ENCODE results near the gene KLHL26.

Gene KLHL26

GRCh38 chr19:18697680-18698079, 60.9 kb downstream of the KLHL26 start:
- no peak for DNase-seq

GRCh38 chr19:18698321-18699167, 61.7 kb downstream of the KLHL26 start:
- no peak for DNase-seq

- DNase-seq = no peak
Observed at GRCh38 chr19:18699403-18700054, 62.7 kb downstream of the KLHL26 start.

GRCh38 chr19:18700501-18701249, 63.8 kb downstream of the KLHL26 start:
- peak; percentile 57 to 63 for DNase-seq

GRCh38 chr19:18701250-18701608, 64.4 kb downstream of the KLHL26 start:
- DNase-seq = no peak

DNA sequence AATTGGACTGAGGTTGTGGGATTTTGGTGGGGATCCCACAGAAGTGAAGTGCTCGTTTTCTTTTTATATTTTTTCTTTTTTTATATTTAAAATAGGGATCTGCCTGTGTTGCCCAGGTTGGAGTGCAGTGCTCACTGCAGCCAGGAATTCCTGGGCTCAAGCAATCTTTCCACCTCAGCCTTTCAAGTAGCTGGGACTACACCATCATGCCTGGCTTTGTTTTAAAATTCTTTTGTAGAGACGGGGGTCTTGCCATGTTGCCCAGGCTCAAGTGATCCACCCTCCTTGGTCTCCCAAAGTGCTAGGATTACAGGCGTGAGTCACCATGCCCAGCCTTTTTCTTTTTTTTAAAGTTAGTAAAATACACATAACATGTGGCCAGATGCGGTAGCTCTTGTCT, 67.2 kb downstream of the KLHL26 start:
- DNase-seq = no peak

GRCh38 chr19:18704971-18705370, 68.1 kb downstream of the KLHL26 start:
- DNase-seq = no peak

DNA sequence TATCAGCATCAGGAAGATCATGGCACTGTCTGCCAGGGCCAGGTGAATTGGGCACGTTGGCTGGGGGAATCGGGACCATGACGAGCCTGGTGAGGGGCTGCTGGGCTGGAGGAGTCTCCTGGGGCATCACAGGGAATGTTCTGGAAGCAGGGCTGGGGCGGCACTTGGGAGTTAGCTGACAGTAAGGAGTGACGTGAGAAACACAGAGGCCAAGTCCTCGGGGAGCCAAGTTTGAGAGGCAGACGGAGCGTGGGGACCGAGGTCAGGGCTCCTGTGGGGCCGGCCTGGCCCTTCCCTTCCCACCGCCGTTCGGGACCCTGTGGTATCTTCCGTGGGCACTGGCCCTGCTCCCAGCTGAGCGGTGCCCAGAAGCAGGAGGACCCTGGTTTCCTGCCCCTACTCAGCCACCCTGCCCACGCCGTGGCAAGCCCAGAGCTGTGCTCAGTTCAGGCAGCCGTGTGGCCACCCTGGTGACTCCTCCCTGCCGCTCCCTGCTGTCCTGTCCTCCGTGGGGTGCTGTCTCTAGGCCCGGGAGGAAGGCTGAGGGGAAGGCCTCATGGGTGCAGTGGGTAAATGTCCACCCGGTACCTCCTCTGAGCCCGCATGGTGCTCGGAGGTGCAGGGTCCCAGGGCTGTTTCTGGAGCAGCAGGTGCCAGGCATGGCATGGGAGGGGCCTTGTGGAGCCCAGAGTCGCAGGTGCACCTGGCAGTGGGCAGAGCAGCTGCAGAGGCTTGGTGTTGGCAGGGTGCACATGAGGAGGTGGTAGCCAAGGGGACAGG, 71.8 kb downstream of the KLHL26 start:
- no peak for DNase-seq

DNA sequence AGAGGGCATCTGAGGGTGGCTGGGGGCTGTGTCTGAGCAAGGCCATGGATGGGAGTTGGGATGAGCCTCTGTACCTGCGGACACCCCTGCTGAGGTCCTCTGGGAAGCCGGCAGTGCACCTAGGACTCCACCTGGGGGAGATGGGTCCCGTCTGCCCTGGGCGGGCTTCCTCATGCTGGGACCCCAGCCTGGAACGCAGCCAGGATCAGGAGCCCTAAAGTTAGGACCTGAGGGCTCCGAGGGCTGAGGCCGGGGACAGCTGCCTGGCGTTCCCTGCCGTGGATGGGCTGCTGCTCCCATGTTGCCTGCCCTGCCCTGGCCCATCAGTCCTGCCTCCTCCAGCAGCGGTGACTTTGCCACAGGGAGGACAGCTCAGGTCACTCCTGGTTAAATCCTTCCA, 72.7 kb downstream of the KLHL26 start:
- no peak for DNase-seq

GRCh38 chr19:18710186-18710585, 73.4 kb downstream of the KLHL26 start:
- no peak for DNase-seq

DNA sequence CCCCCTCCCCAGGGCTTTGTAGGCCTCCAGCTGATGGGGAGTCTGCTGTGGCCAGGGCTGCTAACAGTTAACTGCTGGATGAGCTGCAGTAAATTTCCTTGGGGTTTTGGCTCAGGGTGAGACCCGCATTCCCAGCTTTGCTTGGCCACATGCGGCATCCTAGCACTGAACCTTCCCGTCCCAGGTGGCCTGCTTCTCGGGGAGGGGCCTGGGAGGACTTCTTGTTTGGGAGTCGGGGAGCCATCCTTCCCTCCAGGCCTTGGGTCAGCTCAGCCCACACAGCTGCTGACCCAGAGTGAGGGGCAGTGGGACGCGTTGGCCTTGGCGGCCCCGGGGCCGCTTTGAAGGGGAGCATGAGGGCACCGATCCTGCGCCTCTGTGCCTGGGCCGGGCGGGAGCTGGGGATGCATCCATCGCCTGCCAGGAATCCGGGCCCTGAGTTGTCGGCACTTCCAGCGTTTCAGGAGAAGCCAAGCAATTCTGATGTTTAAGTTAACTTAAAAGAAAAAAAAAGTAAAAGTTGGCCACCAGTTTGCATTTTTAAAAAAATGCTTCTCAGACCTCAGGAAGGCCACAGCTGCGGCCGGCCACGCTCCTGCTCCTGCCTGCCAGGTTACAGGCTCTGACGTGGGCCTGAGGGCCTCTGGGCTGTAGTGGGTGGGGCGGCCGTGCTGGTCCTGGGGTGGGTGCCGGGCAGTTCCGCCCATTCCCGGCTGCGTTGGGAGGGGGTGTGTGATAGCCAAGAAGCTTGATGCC, 74.3 kb downstream of the KLHL26 start:
- DNase-seq = no peak

- no peak for DNase-seq
Observed at GRCh38 chr19:18711893-18712292, 75.1 kb downstream of the KLHL26 start.

- no peak for DNase-seq
Observed at GRCh38 chr19:18712981-18713380, 76.2 kb downstream of the KLHL26 start.

DNA sequence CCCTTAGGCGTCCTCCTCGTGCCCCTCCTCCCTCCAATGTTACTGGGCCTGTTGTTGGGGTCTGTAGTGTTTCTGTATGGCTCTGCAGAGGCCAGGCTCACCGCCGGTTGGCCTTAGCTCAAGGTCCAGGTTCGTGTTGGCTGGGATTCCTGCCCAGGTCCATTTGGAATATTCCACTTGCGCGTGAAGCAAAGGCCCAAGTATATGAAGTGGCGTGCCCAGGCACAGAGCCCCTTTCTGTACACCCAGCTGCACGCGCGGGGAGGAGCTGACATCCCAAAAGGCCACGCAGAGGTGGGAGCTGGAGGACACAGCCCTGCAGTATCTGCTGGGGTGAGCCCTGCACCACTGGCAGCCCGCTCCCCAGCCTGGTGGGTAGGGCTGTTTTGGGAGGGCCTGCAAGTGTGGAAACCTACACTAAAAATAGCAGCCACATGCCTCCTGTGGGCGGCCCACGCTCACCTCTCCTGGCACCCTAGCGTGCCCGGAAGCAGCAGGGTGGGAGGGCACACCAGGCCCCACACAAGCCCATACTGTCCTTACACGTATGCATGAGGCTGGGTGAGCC, 76.8 kb downstream of the KLHL26 start:
- no peak for DNase-seq

DNA sequence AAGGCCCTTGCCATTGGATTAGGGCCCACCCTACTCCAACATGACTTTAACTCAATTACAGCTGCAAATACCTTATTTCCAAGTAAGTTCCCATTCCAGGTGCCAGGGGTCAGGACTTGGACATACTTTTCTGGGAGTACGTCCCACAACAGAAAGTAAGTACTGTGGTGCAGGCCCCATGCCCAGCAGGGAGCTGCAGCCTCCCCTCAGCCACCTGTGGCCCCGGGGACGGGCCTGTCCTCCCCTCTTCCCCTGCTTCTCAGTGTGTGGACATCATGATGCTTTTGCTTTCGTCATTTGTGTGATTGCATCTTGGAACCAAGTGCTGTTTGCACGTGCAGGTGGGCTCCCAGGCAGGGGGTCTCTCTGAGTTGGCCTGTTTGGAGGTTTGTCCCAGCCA, 78.6 kb downstream of the KLHL26 start:
- DNase-seq = no peak

DNA sequence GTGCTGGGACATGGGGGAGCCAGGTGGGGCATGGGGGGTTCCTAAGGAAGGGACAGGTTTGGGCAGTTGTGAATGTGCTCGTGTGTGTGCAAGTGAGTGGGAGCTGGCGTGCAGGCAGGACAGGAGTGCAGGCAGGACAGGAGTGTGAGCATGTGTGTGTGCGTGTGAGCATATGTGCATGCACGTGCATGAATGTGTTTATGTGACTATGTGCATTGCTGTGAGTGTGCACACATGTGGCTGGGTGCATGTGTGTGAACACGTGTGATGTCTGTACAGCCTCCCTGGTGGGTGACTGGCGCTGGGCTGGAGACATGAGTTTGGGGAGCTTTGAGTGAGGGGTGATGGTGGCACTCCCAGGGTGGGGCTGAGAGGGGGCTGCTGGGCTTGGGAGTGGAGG, 80.0 kb downstream of the KLHL26 start:
- no peak for DNase-seq

DNA sequence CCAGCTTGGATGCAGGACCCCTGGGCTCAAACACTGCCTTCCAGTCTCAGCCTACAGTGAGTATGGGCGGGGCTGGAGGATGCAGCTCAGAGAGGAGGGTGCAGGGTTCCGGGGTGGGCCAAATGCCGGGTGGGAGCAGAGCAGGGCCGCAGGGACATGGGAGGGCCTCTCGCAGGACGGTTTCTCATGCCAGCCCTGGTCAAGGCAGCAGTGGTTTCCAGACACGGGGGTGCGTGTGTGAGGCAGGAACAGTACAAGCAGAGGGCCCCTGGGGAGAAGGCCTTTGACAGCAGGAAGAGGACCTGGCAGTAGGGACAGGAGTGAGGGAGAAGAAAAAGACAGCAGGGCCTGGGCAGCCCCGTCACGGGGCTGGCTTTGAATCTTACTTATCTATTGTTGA, 80.8 kb downstream of the KLHL26 start:
- DNase-seq = no peak

GRCh38 chr19:18718015-18718526, 81.2 kb downstream of the KLHL26 start:
- DNase-seq = no peak

GRCh38 chr19:18718846-18719458, 82.1 kb downstream of the KLHL26 start:
- DNase-seq = no peak

DNA sequence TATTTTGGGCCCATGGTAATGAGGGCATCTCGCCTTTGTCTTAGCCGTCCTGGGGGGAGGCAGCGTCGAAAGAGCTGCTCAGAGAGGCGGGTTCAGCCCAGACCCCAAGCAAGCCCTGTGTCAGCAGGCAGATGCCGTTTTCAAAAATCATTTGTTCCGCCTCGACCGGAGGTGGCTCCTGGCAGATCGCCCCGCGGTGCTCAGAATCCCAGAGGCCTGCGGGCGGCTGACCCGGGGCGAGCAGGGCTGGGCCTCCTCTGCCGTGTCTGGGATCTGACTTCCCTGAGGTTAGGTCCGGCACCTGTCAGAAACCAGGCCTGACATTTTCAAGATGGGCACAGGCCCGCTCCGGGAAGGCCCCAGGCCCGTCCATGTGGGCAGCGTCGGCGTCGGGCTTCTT, 82.7 kb downstream of the KLHL26 start:
- no peak for DNase-seq

Data from activated CD4-positive, alpha-beta T cell treated with anti-CD3 and anti-CD28 coated beads, Interleukin-2, amount 50 U/mL, for 4 hours (primary cell).